Stimulated activated naive CD4-positive, alpha-beta T cell (primary cell): ENCODE measurements around the gene MYRF.

Source experiments
- DNase-seq, 6 experiments: peaks; one replicate each; lab custom pipeline; 2025; lab: John Stamatoyannopoulos, UW

MYRF gene

GRCh38 chr11:61776561-61777075 is 24.2 kb downstream of the MYRF start:
- peak in 4 of 6 experiments; percentile 6 to 37 (median 23) for DNase-seq

DNA sequence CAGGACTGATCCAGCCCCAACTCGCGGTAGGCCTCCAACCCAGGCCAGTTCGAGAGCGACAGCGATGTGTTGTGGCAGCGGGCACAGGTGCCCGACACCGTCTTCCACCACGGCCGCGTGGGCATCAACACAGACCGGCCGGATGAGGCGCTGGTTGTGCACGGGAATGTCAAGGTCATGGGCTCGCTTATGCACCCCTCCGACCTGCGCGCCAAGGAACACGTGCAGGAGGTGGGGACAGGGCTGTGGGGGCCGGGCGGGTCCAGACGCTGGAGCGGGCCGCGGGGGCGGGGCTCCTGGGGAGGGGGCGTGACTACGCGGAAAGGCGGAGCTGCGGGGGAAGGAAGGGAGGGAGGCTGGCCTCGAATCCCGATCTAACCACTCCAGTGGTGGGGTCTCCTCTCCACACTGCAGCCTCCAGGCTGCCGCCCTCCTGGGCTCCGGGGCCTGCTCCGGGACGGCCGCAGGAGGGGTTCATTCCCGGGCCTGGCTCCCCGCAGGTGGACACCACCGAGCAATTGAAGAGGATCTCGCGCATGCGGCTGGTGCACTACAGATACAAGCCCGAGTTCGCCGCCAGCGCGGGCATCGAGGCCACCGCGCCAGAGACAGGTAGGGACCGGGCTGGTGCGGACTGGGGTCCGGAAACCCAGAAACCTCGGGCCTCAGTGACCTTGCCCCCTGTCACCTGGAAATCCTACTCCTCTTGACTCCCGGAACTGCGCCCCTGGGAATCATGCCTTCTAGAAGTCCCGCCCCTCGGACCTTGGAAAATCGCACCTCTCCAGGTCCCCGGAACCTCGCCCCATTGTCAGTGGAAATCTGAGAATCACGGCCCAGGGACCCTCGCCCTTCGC is 25.0 kb downstream of the MYRF start:
- DNase-seq = peak in 5 of 6 experiments; percentile 41 to 72 (median 52)

DNA sequence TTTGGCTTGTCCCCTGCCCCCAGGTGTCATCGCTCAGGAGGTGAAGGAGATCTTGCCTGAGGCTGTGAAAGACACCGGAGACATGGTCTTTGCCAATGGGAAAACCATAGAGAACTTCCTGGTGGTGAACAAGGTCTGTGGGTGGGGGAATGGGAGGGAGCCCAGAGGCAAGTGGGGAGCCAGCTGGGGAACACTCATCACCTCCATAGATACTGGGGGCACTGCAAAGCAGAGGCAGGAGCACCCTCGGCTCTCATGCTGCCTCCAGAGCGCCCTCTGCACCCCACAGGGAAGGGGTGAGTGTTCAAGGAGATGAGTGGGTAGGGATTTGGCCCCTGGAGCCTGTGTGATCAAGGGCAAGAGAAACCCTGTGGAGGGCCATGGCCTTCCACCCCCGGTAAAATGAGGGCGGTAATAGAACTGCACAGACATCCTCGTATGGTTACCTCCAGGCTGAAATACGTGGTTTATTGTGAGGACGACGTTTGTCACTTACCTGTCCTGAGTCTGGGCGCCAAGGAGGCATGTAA is 26.0 kb downstream of the MYRF start:
- DNase-seq = no peak

DNA sequence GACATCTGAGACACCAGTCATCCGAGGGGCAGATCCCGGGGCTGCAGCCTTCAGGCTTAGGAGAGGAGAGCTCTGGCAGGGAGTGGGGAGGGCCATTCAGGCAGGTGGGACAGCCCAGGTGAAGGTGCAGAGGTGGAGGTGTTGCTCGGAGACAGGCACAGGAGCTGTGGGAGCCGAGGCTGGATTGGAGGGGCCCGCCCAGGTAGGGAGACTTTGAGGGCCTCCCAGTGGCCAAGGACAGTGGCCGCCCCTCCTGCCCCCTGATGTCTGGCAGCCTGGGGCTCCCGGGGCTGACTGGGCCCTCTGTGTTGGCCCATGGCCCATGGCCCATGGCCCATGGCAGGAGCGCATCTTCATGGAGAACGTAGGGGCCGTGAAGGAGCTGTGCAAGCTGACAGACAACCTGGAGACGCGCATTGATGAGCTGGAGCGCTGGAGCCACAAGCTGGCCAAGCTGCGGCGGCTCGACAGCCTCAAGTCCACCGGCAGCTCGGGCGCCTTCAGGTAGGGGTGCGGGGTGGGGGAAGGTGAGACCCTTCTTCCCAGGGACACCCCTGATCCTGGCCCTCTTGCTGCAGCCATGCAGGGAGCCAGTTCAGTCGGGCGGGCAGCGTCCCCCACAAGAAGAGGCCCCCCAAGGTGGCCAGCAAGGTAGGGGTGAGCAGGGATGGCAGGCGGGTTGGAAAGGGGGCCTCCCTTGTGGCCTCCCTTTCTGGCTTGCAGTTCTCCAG is 26.6 kb downstream of the MYRF start:
- DNase-seq = no peak

- no peak for DNase-seq
Measured at GRCh38 chr11:61779666-61780525, 27.5 kb downstream of the MYRF start.

- DNase-seq = no peak
Measured at GRCh38 chr11:61780581-61781162, 28.2 kb downstream of the MYRF start.

- no peak for DNase-seq
Measured at GRCh38 chr11:61781585-61781984, 29.1 kb downstream of the MYRF start.

DNA sequence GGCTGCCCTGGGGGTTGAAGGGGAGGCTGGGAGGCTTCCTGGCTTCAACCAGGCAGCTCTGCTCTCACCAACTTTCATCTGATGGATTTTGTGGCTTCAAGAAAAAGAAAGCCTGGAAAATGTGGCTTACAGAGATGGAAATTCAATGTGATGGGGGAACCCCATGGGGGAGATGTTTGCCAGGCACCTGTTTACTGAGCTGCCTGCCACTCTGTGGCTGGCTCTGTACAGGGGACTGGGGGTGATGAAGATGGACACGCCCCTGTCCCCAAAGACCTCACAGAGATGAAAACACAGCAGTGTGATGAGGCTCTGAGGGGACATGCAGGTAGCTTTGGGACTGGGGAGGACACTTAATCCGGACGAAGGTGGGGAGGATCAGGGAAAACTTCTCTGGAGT is 29.9 kb downstream of the MYRF start:
- no peak for DNase-seq

- DNase-seq = no peak
Measured at GRCh38 chr11:61782841-61783240, 30.4 kb downstream of the MYRF start.

GRCh38 chr11:61783717-61784505 is 31.5 kb downstream of the MYRF start:
- DNase-seq = no peak

DNA sequence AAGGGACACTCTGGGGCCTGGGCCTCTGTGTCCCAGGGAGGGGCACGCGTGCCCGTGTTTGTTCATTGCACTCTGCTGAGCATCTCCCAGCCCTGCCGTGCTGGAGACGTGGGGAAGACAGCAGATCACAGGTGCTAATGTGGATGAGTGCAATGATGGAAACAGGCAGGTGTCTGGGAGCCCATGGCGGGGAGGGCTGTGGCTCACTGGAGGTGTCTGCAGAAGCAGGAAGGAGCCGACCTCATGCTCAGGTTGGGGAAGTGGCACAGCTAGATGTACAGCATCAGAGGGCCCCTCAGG is 32.0 kb downstream of the MYRF start:
- no peak for DNase-seq

- DNase-seq = no peak
Measured at GRCh38 chr11:61785837-61786402, 33.5 kb downstream of the MYRF start.

- no peak for DNase-seq
Measured at GRCh38 chr11:61787928-61788491, 35.6 kb downstream of the MYRF start.

GRCh38 chr11:61791737-61792309 is 39.4 kb downstream of the MYRF start:
- DNase-seq = peak in 3 of 6 experiments; percentile 31 to 35 (median 33)

DNA sequence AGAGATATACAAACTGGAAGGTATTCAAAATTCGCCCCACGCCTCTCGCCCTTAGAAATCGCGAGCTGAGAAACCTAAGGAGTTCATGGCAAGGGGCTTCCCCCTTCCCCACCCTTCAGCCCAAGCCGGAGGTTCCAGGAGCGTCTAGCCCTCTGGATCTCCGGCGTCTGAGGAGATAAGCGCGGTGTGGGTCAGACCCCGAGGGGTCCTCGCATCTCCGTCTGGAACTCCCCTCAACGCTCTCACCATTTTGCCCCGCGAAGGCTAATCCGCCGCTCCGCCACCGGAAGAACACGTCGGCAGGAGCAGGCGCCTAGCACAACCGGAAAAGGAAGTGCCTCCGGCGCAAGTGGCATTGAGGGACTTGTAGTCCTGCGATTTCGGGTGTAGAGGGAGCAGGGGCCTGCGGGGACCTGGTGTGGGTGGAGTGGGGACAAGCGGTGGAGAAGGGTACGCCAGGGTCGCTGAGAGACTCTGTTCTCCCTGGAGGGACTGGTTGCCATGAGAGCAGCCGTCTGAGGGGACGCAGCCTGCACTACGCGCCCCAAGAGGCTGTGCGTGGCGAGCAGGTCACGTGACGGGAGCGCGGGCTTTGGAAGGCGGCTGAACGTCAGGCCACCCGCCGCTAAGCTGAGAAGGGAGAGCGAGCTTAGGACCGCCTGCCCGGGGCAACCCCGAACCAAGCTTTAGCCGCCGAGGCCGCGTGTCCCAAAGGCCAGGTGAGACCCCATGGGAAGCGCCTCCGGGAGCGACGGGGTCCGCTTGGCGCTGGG is 40.1 kb downstream of the MYRF start, which contains the start of the genes FEN1 and TMEM258:
TSS of gene FEN1 (plus strand) at position 602 of the 773 bp plus-strand sequence. CDS start 2,451 bp downstream, outside the sequence.
TSS of gene TMEM258 (minus strand) at position 290 of the 773 bp plus-strand sequence. CDS start at position 249, 41 bp downstream.
- peak; percentile 72 to 97 (median 88) for DNase-seq

GRCh38 chr11:61793083-61793828 is 40.8 kb downstream of the MYRF start:
- DNase-seq = no peak

DNA sequence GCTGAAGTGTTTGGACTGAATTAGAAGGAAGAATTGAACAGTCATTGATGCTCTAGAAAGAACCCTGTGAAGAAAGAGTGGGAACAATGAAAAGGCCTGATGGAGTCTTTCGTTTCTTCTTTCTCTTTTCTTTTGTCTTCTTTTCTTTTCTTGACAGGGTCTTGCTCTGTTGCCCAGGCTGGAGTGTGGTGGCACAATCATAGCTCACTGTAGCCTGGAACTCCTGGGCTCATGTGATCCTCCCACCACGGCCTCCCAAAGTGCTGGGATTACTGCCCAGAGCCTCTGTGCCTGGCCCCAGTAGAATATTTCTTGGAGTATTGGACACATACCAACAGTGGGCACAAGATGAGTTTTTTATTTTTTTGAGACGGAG is 41.4 kb downstream of the MYRF start:
- no peak for DNase-seq

GRCh38 chr11:61794579-61794978 is 42.1 kb downstream of the MYRF start:
- no peak for DNase-seq
